LNCaP clone FGC (cell line): Measurements from ENCODE around the gene PLA2G15.
"Not testable (repeated sequence)": the region's sequence is repeated elsewhere in the genome, so short reads cannot be mapped to it uniquely, and the experiment has no call there.

Source experiments
- DNase-seq: peaks from one replicate; pipeline ENCODE4 v3.0.0-alpha.2; 2011; ENCODE audit warnings: low read depth
- H3K4me3 ChIP-seq: 2 replicates; pipeline ENCODE4 v1.5.1; 2011; ENCODE audit warnings: mild to moderate bottlenecking, low read depth, low read length, control low read depth
- TF ChIP-seq, protein P1 (sequence below): IDR thresholded peaks from 2 replicates; pipeline ENCODE4 v1.5.1; 2012; ENCODE audit warnings: mild to moderate bottlenecking; ENCODE audit not compliant: control insufficient read depth, insufficient read depth; ENCODE audit errors: extremely low read depth

PLA2G15 gene

DNA sequence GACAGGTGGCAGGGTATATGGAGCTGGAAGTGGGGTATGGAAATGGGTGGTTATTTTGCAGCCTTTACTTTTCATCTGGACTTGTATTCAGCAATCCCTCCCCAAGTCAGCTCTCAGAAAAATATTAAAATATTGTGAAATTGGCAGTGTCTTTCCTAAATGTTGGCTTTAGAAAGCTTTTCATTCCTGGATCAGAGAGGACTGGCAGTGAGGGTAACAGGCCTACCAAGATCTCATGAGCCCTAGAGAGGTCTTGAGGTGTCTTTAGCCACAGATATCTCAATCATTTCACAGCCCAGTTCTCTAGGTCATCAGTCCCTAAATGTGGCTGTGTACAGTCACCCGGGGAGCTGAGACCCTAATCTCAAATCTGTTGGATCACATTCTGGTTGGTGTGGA is 43.1 kb downstream of the PLA2G15 start:
- H3K4me3 ChIP-seq, result no peak overlapping the region
- no peak for DNase-seq
- TF ChIP-seq, protein P1, sequence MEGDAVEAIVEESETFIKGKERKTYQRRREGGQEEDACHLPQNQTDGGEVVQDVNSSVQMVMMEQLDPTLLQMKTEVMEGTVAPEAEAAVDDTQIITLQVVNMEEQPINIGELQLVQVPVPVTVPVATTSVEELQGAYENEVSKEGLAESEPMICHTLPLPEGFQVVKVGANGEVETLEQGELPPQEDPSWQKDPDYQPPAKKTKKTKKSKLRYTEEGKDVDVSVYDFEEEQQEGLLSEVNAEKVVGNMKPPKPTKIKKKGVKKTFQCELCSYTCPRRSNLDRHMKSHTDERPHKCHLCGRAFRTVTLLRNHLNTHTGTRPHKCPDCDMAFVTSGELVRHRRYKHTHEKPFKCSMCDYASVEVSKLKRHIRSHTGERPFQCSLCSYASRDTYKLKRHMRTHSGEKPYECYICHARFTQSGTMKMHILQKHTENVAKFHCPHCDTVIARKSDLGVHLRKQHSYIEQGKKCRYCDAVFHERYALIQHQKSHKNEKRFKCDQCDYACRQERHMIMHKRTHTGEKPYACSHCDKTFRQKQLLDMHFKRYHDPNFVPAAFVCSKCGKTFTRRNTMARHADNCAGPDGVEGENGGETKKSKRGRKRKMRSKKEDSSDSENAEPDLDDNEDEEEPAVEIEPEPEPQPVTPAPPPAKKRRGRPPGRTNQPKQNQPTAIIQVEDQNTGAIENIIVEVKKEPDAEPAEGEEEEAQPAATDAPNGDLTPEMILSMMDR, result no peak

DNA sequence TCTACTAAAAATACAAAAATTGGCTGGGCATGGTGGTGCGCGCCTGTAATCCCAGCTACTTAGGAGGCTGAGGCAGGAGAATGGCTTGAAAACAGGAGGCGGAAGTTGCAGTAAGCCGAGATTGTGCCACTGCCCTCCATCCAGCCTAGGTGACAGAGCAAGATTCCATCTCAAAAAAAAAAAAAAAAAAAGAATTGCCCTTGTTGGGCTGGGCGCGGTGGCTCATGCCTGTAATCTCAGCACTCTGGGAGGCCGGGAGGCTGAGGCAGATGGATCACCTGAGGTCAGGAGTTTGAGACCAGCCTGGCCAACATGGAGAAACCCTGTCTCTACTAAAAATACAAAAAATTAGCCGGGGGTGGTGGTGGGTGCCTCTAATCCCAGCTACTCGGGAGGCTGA is 43.6 kb downstream of the PLA2G15 start:
- H3K4me3 ChIP-seq, DNase-seq: not testable (repeated sequence)

DNA sequence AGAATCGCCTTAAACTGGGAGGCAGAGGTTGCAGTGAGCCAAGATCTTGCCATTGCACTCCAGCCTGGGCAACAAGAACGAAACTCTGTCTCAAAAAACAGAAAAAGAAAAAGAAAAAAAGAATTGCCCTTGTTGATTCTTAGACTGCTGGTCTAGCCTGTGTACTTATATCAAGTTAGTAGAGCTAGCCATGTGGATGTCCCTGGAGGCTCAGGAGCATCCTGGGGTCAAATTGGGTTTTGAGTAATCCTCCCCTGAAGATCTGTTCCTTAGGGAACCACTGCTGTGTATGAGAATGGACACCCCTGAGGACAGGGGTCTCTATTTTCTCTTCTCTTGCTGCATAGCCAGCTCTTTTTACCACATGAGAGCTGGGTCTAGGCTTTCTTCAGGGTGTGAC is 44.0 kb downstream of the PLA2G15 start:
- no peak overlapping the region for H3K4me3 ChIP-seq
- DNase-seq, result no peak
- TF ChIP-seq, protein P1, result no peak

DNA sequence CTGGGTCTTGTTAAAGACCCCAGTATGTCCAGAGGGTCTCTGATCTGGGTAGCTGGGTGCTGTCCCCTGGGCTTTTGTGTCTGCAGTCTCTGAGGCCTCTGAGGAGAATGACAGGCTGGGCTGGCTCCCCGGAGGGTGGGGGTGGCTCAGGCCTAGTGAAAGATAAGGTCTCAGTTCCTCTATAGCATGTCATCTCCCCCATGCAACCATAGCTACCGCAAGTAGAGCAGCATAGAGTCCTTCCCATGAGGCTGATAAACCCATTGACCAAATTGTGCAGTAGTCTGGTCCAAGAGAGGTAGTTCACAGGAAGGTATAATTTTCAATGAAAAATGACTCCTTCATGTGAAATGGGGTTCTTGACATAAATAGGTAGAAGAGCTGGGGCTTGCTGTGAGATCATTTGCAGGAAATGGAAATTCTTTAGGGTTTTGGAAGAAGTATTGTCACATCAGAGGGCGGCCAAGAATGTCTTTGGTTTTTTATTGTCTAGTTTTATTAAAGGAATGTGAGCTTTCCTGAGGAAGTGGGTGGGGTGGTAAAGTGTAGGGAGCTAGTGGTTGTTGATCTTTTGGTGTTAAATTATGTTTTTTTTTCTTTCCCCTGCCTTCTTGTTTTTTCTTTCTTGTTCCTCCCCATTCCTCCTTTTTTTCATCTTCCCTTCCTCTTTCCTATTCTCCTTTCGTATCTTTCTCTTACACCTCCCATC is 44.6 kb downstream of the PLA2G15 start:
- H3K4me3 ChIP-seq, result no peak overlapping the region
- DNase-seq, result no peak
- TF ChIP-seq, protein P1, result no peak

DNA sequence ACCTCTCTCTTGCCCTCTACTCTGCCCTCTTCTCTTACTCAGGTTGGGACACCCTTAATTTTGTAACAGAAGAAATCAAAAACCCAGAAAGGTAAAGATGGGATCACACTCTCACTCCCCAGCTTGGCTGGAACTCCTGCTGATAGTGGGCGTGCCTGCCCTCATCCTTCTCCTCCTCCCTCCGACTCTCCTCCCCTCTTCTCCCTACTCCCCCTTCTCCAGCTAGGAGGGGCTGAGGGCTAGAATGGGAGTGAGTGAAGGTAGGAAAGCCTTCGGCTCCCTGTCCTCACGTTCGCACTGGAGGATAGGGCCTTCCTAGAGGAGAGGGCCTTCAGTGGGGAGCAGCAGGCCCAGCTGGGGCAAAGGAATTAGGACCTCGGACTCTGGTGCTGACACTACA is 45.3 kb downstream of the PLA2G15 start:
- H3K4me3 ChIP-seq, result no peak overlapping the region
- TF ChIP-seq, protein P1, result no peak
- DNase-seq, result no peak

DNA sequence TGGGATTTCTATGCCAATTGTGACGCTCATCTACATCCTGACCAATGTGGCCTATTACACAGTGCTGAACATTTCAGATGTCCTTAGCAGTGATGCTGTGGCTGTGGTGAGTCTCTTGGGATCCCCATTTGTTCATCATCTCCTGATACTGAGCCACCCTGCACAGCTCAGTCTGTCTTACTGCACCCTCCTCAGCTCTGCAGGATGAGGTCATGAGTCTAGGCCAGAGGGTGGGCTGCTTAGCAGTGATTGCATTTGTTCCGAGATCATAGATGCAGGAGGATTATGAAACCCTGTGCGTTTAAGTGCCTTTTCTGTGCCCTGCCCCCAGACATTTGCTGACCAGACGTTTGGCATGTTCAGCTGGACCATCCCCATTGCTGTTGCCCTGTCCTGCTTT is 46.1 kb downstream of the PLA2G15 start:
- no peak for DNase-seq
- H3K4me3 ChIP-seq, result no peak overlapping the region
- TF ChIP-seq, protein P1, result no peak

DNA sequence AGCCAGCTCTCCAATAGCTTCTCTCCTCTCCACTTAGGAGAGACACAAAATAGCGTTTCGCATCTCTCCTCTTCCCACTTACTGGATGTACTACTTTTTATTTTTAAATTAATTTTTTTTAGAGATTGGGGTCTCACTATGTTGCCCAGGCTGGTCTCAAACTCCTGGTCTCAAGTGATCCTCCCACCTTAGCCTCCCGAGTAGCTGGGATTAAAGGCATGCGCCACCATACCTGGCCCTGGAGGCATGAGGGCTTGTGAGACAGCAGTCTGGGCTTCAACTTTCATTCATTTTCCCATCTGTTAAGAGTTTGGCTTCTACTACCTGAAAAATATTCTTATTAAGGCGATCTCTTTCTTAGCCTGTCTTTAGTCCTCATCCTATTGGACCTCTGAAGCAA is 47.3 kb downstream of the PLA2G15 start:
- DNase-seq, result no peak
- H3K4me3 ChIP-seq, result no peak overlapping the region
- TF ChIP-seq, protein P1, result no peak

DNA sequence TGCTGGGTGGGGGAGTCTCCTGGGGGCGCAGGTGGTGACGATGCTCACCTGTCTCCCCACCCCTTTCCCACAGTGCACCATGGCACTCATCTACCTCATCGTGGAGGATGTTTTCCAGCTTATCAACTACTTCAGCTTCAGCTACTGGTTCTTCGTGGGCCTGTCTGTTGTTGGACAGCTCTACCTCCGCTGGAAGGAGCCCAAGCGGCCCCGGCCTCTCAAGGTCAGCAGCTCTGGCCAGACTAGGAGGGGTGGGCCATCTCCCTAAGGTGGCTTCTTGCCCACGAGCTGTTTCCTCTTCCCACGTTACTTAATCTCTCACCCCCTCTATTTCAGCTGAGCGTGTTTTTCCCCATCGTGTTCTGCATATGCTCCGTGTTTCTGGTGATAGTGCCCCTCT is 51.1 kb downstream of the PLA2G15 start:
- DNase-seq, result no peak
- TF ChIP-seq, protein P1, result no peak
- H3K4me3 ChIP-seq, result no peak overlapping the region
